ENCODE data around the gene DPT. TPM values are rescaled to one million over a fixed set of nuclear protein-coding genes. Genes with fewer than 3 reads are reported as not detected.

The DPT gene
- total RNA-seq, 4 donors from 2014 or later = 147 to 298 (median 275) TPM

DNA sequence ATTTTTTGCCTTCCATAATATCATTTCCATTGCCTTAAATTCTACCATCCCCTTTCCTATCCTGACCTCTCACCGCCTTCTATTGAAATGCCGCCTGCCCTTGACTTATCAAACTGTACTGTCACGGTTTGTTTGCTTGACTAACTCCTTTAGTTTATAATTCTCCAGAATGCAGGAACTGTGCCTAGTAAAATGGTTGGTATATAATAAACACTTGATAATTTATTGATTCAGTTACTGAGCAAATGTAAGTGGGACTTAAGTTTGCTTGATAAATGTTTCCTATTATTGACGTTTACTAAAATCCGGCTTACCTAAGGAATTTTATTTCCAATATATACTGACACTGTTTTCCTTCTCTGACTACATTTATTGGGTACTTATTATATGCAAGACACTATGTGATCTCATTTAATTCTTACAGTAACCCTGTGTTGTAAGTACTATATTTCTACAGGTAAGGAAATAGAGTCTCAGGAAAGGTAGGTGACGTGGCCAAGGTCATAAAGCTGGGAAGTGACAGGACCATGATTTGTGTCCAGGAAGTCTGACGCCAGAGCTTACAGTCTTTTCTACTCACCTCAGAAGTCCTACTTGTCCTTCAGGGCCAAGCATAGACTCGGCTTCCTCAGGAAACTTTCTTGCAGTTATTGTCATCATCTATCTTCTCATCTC, 35.7 kb downstream of the DPT start:
- DNase-seq (ENCODE audit: low spot score) = no peak
- TF ChIP-seq, protein P1, sequence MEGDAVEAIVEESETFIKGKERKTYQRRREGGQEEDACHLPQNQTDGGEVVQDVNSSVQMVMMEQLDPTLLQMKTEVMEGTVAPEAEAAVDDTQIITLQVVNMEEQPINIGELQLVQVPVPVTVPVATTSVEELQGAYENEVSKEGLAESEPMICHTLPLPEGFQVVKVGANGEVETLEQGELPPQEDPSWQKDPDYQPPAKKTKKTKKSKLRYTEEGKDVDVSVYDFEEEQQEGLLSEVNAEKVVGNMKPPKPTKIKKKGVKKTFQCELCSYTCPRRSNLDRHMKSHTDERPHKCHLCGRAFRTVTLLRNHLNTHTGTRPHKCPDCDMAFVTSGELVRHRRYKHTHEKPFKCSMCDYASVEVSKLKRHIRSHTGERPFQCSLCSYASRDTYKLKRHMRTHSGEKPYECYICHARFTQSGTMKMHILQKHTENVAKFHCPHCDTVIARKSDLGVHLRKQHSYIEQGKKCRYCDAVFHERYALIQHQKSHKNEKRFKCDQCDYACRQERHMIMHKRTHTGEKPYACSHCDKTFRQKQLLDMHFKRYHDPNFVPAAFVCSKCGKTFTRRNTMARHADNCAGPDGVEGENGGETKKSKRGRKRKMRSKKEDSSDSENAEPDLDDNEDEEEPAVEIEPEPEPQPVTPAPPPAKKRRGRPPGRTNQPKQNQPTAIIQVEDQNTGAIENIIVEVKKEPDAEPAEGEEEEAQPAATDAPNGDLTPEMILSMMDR (IDR thresholded peaks at IDR 0.05) = no peak
- no peak for ATAC-seq (ENCODE audit: low FRiP score)

DNA sequence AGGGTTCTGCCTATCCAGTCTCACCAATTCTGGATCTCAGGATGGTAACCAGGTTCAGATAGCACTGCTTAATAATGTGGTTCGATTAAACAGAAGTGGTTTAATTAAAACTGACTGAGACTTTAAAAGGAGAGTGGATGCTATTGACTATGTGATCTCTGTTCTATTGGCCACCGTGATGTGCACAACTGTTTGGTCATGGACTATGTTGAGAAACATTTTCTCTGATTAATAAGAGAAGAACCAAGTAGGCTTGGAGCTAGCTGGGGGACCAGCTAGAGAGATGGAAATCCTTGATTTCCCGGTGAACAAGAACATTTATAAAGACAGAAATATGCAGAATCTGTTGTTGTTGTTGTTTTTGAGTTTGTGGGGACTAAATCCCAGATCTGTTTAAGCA, 36.5 kb downstream of the DPT start:
- DNase-seq (ENCODE audit: low spot score) (no peak), ATAC-seq (ENCODE audit: low FRiP score) (no peak)
- TF ChIP-seq, protein P1 (IDR thresholded peaks at IDR 0.05) = no peak

DNA sequence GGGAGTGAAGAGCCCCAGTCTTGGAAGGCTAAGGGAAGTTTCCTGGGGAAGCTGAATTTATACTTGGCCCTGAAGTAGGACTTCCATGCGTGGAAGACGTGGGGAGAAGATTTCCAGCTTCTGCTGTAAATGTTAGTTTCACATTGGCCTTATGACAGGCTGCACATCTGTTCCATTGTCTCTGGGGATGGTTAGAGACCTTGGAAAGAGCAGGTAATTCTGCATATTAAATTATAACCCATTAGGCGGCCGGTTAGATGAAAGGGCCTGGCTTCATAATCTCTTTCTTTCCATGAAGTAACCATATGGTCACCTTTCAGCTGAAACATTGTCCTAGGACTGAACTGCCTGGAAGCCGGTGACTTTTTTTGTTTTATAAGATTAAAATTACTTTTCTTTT, 37.5 kb downstream of the DPT start:
- no peak for DNase-seq (ENCODE audit: low spot score)
- TF ChIP-seq, protein P1 (IDR thresholded peaks at IDR 0.05) = no peak
- ATAC-seq (ENCODE audit: low FRiP score) = no peak

GRCh38 chr1:168689726-168690602, 39.0 kb downstream of the DPT start:
- ATAC-seq (ENCODE audit: low FRiP score) (no peak), DNase-seq (ENCODE audit: low spot score) (no peak)

DNA sequence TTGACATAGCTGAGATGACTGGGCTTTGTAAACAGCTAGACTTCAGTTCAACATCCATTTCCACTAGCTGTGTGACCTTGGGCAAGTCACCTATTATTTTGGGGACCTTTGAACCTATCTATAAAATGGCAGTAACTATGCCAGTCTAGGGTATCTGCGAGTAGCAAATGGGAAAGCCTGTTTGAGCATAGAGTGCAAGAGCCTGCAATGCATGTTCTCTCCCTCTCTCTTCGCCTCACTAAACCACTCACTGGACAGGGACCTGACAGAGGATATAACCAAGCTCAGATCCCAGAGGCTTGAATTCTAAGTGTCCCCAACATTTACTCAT, 39.7 kb downstream of the DPT start:
- DNase-seq (ENCODE audit: low spot score) (no peak), ATAC-seq (ENCODE audit: low FRiP score) (no peak)
- TF ChIP-seq, protein P1 (IDR thresholded peaks at IDR 0.05) = no peak

More at GRCh38 chr1:168689726-168690602, 39.0 kb downstream of the DPT start:
- TF ChIP-seq, protein P1 (IDR thresholded peaks at IDR 0.05) = no peak

- TF ChIP-seq, protein P1 (IDR thresholded peaks at IDR 0.05) = no peak
- DNase-seq (ENCODE audit: low spot score) (no peak), ATAC-seq (ENCODE audit: low FRiP score) (no peak)
Measured at GRCh38 chr1:168688644-168689326, 40.2 kb downstream of the DPT start.
